SU-DHL-6 (cell line): ENCODE data around the gene RAE1.

Source experiments
- H2AFZ ChIP-seq: fragments of 200-600 bp; sonication (generic); 2 replicates; pipeline ENCODE4 v1.6.1; 2014; ENCODE audit warnings: low read depth, mild to moderate bottlenecking, moderate library complexity, mixed read lengths, antibody characterized with exemption, low read length; ENCODE audit not compliant: severe bottlenecking
- H3F3A ChIP-seq: fragments of 200-600 bp; shearing (Covaris generic); 2 replicates; pipeline ENCODE4 v1.6.0; 2016; ENCODE audit warnings: antibody characterized with exemption, mild to moderate bottlenecking; ENCODE audit not compliant: insufficient read depth
- H3K27ac ChIP-seq: fragments of 200-600 bp; sonication (generic); 2 replicates; pipeline ENCODE4 v1.5.1; 2016; ENCODE audit warnings: low read depth, mild to moderate bottlenecking, low read length, moderate library complexity, mixed read lengths
- H3K27me3 ChIP-seq: fragments of 200-600 bp; sonication (generic), shearing (Covaris generic); 2 replicates; pipeline ENCODE4 v1.6.0; 2014; ENCODE audit warnings: mild to moderate bottlenecking, low read length
- H3K36me3 ChIP-seq: fragments of 200-600 bp; sonication (generic); 2 replicates; pipeline ENCODE4 v1.6.1; 2014; ENCODE audit warnings: mild to moderate bottlenecking, low read length, mixed read lengths
- H3K4me2 ChIP-seq: fragments of 300-600, 200-600 bp; shearing (Covaris generic), sonication (generic); 2 replicates; pipeline ENCODE4 v1.6.0; 2014; ENCODE audit warnings: low read length, low read depth, mild to moderate bottlenecking; ENCODE audit not compliant: poor library complexity, severe bottlenecking
- H3K4me3 ChIP-seq: fragments of 200-600 bp; sonication (generic); 2 replicates; pipeline ENCODE4 v1.5.1; 2014; ENCODE audit warnings: antibody characterized with exemption, low read length, mild to moderate bottlenecking, mixed read lengths; ENCODE audit not compliant: insufficient read depth, poor library complexity, severe bottlenecking
- H3K79me2 ChIP-seq: fragments of 200-600 bp; sonication (generic); 2 replicates; pipeline ENCODE4 v1.6.1; 2014; ENCODE audit warnings: mild to moderate bottlenecking, low read length, moderate library complexity; ENCODE audit not compliant: insufficient read depth
- H3K9ac ChIP-seq: fragments of 200-600 bp; sonication (generic); 2 replicates; pipeline ENCODE4 v1.7.0; 2014; ENCODE audit warnings: mild to moderate bottlenecking, low read length
- H3K9me2 ChIP-seq: fragments of 200-600 bp; sonication (generic); replicated peaks from 2 replicates; pipeline ENCODE4 v1.6.1; 2014; ENCODE audit warnings: low read length; ENCODE audit not compliant: insufficient read depth
- H3K9me3 ChIP-seq: fragments of 200-600 bp; sonication (generic); 2 replicates; pipeline ENCODE4 v1.6.1; 2014; ENCODE audit warnings: low read length, mixed read lengths; ENCODE audit not compliant: insufficient read depth
- H4K20me1 ChIP-seq: fragments of 200-600 bp; sonication (generic); 2 replicates; pipeline ENCODE4 v1.6.1; 2014; ENCODE audit warnings: low read depth, mild to moderate bottlenecking, antibody characterized with exemption, low read length, moderate library complexity, mixed read lengths
- CTCF ChIP-seq: fragments of 200-600 bp; sonication (generic); IDR thresholded peaks from one replicate; pipeline ENCODE4 v1.5.1; 2017; ENCODE audit warnings: antibody characterized with exemption, mild to moderate bottlenecking, low read length, moderate library complexity; ENCODE audit not compliant: insufficient read depth, poor library complexity, severe bottlenecking
- EZH2phosphoT487 ChIP-seq: fragments of 200-600 bp; sonication (generic), shearing (Covaris generic); conservative IDR thresholded peaks from 2 replicates; pipeline ENCODE4 v1.6.1; 2018; ENCODE audit warnings: mild to moderate bottlenecking, antibody characterized with exemption, low read length, moderate library complexity, mixed read lengths

Gene RAE1

GRCh38 chr20:57325632-57326356 lies 25.3 kb upstream of the RAE1 start:
- Histone ChIP-seq H3F3A (peaks cover 74% of the 10 kb centered on the region), H3K27me3 (no peaks in the 10 kb centered on the region), H2AFZ (no peak overlapping the region), H3K4me2 (peak overlapping the region; percentile 82), H3K27ac (peak overlapping the region; percentile 98), H3K36me3 (no peaks in the 10 kb centered on the region), H4K20me1 (no peaks in the 10 kb centered on the region), H3K9me3 (no peaks in the 10 kb centered on the region), H3K9me2 (no peaks in the 10 kb centered on the region), H3K9ac (peak overlapping the region; percentile 53), H3K4me3 (peak overlapping the region; percentile 39), H3K79me2 (no peaks in the 10 kb centered on the region)
- no peak for TF ChIP-seq EZH2phosphoT487
- no peak for TF ChIP-seq CTCF

DNA sequence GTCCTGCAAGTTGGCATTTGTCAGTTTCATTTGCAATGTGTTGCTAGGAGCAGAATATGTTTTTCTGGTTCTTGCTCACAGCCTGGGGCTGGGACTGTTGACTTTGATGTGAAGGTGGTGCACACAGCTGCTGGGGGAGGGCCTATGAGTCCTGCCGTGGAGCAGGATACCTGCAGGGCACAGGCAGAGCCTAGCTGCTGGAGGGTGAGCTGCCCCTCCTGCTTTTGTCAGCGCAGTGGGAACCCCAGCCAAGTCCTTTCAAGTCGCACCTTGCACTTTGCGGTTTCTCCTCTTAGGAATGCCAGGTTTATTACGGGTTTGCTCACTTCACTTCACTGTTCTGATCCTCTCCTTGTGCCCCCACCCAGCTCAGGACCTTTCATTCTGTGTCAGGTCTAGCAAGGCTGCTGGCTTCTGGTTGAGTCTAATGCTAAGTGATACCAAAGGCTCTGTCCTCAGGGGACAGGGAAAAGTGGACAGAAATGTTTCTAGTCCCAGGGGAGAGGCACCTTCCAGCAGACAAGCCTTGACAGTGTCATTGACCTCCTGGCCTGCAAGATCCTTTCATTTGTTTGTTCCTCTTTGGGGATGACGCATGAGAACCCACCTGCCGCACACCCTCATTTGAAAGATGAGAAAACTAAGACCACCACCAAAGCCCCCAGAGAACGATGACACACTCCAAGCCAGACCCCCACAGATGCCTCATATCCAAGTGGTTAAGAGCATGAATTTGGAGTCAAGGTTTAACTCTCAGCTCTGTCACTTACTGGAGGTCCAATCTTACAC lies 24.2 kb upstream of the RAE1 start:
- TF ChIP-seq EZH2phosphoT487 = no peak
- no peak for TF ChIP-seq CTCF
- Histone ChIP-seq H3K4me2 (peak overlapping the region; percentile 82), H3F3A (peaks cover 76% of the 10 kb centered on the region), H4K20me1 (no peaks in the 10 kb centered on the region), H3K27ac (peak overlapping the region; percentile 98), H3K9ac (peak overlapping the region; percentile 53), H3K9me2 (no peaks in the 10 kb centered on the region), H3K4me3 (peak overlapping the region; percentile 11), H3K79me2 (no peaks in the 10 kb centered on the region), H3K36me3 (no peaks in the 10 kb centered on the region), H3K27me3 (no peaks in the 10 kb centered on the region), H2AFZ (no peak overlapping the region), H3K9me3 (no peaks in the 10 kb centered on the region)

GRCh38 chr20:57327820-57328219 lies 23.2 kb upstream of the RAE1 start:
- TF ChIP-seq CTCF = no peak
- TF ChIP-seq EZH2phosphoT487 = no peak
- Histone ChIP-seq H4K20me1 (no peaks in the 10 kb centered on the region), H3K4me3 (no peak overlapping the region), H2AFZ (peak overlapping the region; percentile 21), H3K36me3 (no peaks in the 10 kb centered on the region), H3K79me2 (no peaks in the 10 kb centered on the region), H3F3A (peaks cover 69% of the 10 kb centered on the region), H3K27me3 (no peaks in the 10 kb centered on the region), H3K9me2 (no peaks in the 10 kb centered on the region), H3K9me3 (no peaks in the 10 kb centered on the region), H3K4me2 (peak overlapping the region; percentile 82), H3K27ac (peak overlapping the region; percentile 98), H3K9ac (peak overlapping the region; percentile 53)
